Ovary (tissue), 1 donor: Measurements from ENCODE around the gene FAM3B.

Experiments used
- EP300 ChIP-seq: sonication (generic); formaldehyde crosslinking; IDR thresholded peaks from one replicate; pipeline ENCODE4 v1.6.1; 2017; ENCODE audit warnings: antibody characterized with exemption
- POLR2A ChIP-seq: fragments of 450-650 bp; IDR thresholded peaks from one replicate; pipeline ENCODE4 v1.6.1; 2017; ENCODE audit warnings: antibody characterized with exemption, mild to moderate bottlenecking, moderate library complexity

GRCh38 chr21:41399246-41399800 lies 82.7 kb downstream of the FAM3B start:
- TF ChIP-seq EP300 (no peak), POLR2A (no peak)
